Loucy (cell line): ENCODE results near the gene ISM1.

Experiments
- EZH2phosphoT487 ChIP-seq: fragments of 200-600 bp; IDR thresholded peaks from 2 replicates; pipeline ENCODE4 v1.6.1; 2018; ENCODE audit warnings: antibody characterized with exemption, mild to moderate bottlenecking, moderate library complexity, borderline replicate concordance
- TF ChIP-seq, protein P1 (sequence below): fragments of 200-600 bp; sonication (generic); conservative IDR thresholded peaks from 2 replicates; pipeline ENCODE4 v1.5.1; 2014; ENCODE audit warnings: mild to moderate bottlenecking, antibody characterized with exemption, low read length

DNA sequence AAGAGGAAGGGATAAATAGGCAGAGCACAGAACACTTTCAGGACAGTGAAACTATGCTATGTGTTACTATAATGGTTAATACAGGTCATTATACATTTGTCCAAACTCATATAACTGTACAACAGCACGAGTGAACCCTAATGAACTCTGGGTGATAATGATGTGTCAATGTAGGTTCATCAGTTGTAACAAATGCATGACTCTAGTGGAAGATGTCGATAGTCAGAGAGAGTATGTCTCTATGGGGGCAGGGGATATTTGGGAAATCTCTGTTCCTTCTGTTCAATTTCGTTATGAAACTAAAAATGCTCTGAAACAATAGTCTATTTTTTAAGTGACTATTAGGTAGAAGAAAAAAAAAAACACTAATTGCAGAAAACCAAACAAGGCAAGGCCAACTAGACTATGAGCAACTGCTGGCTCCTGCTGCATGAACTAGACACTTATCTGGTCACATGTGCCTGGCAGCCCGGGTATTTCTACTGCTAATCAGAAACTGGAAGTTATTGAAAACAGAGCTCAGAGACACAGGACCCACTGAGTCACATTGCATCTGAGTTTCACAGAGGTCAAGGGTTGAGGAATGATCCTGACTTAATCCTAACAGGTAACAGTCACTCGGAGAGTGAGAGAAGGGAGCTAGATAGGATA lies 97.9 kb downstream of the ISM1 start:
- no peak for TF ChIP-seq EZH2phosphoT487
- TF ChIP-seq, protein P1, sequence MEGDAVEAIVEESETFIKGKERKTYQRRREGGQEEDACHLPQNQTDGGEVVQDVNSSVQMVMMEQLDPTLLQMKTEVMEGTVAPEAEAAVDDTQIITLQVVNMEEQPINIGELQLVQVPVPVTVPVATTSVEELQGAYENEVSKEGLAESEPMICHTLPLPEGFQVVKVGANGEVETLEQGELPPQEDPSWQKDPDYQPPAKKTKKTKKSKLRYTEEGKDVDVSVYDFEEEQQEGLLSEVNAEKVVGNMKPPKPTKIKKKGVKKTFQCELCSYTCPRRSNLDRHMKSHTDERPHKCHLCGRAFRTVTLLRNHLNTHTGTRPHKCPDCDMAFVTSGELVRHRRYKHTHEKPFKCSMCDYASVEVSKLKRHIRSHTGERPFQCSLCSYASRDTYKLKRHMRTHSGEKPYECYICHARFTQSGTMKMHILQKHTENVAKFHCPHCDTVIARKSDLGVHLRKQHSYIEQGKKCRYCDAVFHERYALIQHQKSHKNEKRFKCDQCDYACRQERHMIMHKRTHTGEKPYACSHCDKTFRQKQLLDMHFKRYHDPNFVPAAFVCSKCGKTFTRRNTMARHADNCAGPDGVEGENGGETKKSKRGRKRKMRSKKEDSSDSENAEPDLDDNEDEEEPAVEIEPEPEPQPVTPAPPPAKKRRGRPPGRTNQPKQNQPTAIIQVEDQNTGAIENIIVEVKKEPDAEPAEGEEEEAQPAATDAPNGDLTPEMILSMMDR, result no peak
